Peyer's patch (tissue), 4 donors: ENCODE results near the gene CALCOCO1. TPM values are rescaled to one million over a fixed set of nuclear protein-coding genes. Genes with fewer than 3 reads are reported as not detected.
A peak's percentile ranks its signal among the peaks of the same experiment; 100 is the strongest.

Experiments used
- DNase-seq, 3 donors: peaks; one replicate each; pipeline ENCODE4 v3.0.0-alpha.2; 2017 to 2019
- H3K27ac ChIP-seq, 4 donors: fragments of 200-600 bp; sonication (generic); one replicate each; pipeline ENCODE4 v1.5.1; 2016 to 2019
- H3K27me3 ChIP-seq, 2 donors: fragments of 200-600 bp; sonication (generic); one replicate each; pipeline ENCODE4 v1.5.1; 2019
- H3K36me3 ChIP-seq, 3 donors: fragments of 200-600 bp; sonication (generic); one replicate each; pipeline ENCODE4 v1.5.1; 2016 to 2019
- H3K4me1 ChIP-seq, 4 donors: fragments of 200-600 bp; sonication (generic); one replicate each; pipeline ENCODE4 v1.5.1; 2016 to 2019
- H3K4me3 ChIP-seq, 4 donors: fragments of 200-600 bp; sonication (generic); 1 replicate in 3 of 4; 2 replicates in 1 of 4; pipeline ENCODE4 v1.5.1; 2016 to 2019; ENCODE audit warnings: mild to moderate bottlenecking in 1 of 4
- H3K9me3 ChIP-seq, 4 donors: fragments of 200-600 bp; sonication (generic); one replicate each; pipeline ENCODE4 v1.5.1; 2016 to 2019; ENCODE audit warnings: mild to moderate bottlenecking in 1 of 4
- POLR2A ChIP-seq, 2 donors: fragments of 450-650 bp; IDR thresholded peaks; one replicate each; pipeline ENCODE4 v1.5.1; 2017; ENCODE audit warnings: antibody characterized with exemption in 2 of 2, mild to moderate bottlenecking in 2 of 2, moderate library complexity in 2 of 2
- total RNA-seq, 4 donors: library from RNA; depleted of rRNA; stranded (reverse); fragments of >200 nt; gene quantifications; one replicate each; pipeline ENCODE4 v1.1.0, GENCODE V29; 2016
- TF ChIP-seq, protein P1 (sequence below), 6 experiments: fragments of 450-650 bp in 4 of 6; fragments of 200-600 bp in 2 of 6; sonication (generic) in 1 of 6; IDR thresholded peaks; one replicate each; pipeline ENCODE4 v1.5.1; 2017 to 2019; ENCODE audit warnings: antibody characterized with exemption in 6 of 6, mild to moderate bottlenecking in 3 of 6, moderate library complexity in 1 of 6

CALCOCO1 gene
- total RNA-seq, 4 donors from 2014 or later = 79.7 to 342 (median 175) TPM

DNA sequence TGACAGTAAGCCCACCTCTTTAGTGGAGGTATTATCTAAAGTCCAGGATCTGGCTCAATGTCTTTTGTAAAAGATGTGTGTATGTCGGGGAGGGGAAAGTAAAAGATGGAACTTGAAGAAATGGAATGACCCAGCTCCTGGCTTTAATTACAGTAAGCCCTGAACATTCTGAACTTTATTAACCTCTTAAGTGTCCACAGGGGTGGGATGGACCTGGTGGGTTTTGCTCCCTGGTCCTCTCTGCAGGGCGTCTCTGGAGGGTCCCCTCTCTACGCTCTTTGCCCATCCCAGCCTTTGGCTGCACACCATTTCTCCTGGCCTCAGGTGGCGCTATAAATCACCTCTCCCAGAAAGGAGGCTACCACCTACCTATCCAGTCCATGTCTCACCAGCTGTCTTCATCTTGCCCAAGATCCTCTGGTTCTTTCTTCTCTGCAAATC, 28.2 kb upstream of the CALCOCO1 start:
- H3K36me3 ChIP-seq = no peaks in the 10 kb centered on the region
- H3K9me3 ChIP-seq = no peaks in the 10 kb centered on the region
- no peak for TF ChIP-seq POLR2A (IDR thresholded peaks at IDR 0.05)
- TF ChIP-seq, protein P1, sequence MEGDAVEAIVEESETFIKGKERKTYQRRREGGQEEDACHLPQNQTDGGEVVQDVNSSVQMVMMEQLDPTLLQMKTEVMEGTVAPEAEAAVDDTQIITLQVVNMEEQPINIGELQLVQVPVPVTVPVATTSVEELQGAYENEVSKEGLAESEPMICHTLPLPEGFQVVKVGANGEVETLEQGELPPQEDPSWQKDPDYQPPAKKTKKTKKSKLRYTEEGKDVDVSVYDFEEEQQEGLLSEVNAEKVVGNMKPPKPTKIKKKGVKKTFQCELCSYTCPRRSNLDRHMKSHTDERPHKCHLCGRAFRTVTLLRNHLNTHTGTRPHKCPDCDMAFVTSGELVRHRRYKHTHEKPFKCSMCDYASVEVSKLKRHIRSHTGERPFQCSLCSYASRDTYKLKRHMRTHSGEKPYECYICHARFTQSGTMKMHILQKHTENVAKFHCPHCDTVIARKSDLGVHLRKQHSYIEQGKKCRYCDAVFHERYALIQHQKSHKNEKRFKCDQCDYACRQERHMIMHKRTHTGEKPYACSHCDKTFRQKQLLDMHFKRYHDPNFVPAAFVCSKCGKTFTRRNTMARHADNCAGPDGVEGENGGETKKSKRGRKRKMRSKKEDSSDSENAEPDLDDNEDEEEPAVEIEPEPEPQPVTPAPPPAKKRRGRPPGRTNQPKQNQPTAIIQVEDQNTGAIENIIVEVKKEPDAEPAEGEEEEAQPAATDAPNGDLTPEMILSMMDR (IDR thresholded peaks at IDR 0.05) = no peak
- H3K27ac ChIP-seq = peak overlapping the region in 1 of 4 donors; percentile 84
- DNase-seq = no peak
- peaks cover 0 to 26% (median 8%) of the 10 kb centered on the region in 4 donors for H3K4me1 ChIP-seq
- no peak overlapping the region for H3K4me3 ChIP-seq
- peaks cover 0 to 16% of the 10 kb centered on the region in 2 donors for H3K27me3 ChIP-seq

DNA sequence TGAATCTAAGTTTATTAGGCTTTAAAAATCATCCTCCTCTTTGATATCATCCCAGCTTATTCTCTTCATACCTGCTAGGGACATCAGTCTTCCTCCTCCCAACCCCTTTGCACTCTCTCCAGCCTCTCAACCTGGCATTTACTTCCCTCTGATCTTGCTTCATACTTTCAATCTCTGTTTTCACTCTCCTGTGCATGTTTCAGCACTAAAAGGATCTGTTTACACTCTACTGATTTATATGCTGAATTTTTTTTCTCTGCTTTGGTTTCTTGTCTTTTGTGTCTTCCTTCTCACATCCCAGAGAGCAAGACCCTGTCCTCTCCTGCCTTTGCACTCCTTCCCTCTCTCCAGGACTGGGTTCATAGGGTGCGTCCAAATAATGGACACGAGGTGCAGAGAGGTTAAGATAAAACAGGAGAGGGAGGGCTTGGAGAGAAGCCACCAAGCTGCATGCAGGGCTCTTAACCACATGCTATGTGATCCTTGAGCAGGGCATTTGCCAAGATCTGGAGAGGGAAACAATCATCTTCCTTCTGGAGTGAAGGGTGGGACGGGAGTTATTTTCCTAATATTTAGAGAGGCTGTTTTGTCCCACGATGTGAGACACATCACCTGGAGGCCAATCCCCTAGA, 27.5 kb upstream of the CALCOCO1 start:
- H3K27me3 ChIP-seq = peaks cover 0 to 16% of the 10 kb centered on the region in 2 donors
- no peaks in the 10 kb centered on the region for H3K9me3 ChIP-seq
- no peak for DNase-seq
- H3K4me1 ChIP-seq = peaks cover 0 to 26% (median 8%) of the 10 kb centered on the region in 4 donors
- TF ChIP-seq POLR2A (IDR thresholded peaks at IDR 0.05) = no peak
- TF ChIP-seq, protein P1 (IDR thresholded peaks at IDR 0.05) = no peak
- H3K36me3 ChIP-seq = no peaks in the 10 kb centered on the region
- peak overlapping the region in 1 of 4 donors; percentile 84 for H3K27ac ChIP-seq
- H3K4me3 ChIP-seq = no peak overlapping the region

DNA sequence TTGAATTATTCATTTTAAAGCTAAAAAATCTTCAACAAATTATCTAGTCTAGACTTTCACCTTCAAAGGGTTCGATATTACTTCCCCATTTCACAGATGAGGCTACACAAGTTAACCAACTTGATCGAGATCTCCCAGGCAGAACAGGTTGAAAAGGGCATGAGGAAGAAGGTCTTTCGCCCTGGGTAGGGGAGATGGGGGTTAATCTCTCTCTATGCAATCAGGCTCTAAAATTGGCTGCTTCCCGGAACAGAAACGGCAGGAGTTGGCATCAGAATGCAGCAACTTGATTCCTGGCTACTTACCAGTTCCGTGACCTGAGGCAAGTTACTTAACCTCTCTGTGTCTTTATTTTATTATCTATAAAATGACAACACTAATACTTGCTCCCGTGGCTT, 26.9 kb upstream of the CALCOCO1 start:
- Histone ChIP-seq H3K4me1 (peaks cover 0 to 26% (median 8%) of the 10 kb centered on the region in 4 donors), H3K27me3 (peaks cover 0 to 16% of the 10 kb centered on the region in 2 donors), H3K9me3 (no peaks in the 10 kb centered on the region), H3K36me3 (no peaks in the 10 kb centered on the region), H3K27ac (peak overlapping the region in 1 of 4 donors; percentile 84), H3K4me3 (no peak overlapping the region)
- DNase-seq = peak in 1 of 3 donors; percentile 39
- no peak for TF ChIP-seq POLR2A (IDR thresholded peaks at IDR 0.05)
- TF ChIP-seq, protein P1 (IDR thresholded peaks at IDR 0.05) = no peak

DNA sequence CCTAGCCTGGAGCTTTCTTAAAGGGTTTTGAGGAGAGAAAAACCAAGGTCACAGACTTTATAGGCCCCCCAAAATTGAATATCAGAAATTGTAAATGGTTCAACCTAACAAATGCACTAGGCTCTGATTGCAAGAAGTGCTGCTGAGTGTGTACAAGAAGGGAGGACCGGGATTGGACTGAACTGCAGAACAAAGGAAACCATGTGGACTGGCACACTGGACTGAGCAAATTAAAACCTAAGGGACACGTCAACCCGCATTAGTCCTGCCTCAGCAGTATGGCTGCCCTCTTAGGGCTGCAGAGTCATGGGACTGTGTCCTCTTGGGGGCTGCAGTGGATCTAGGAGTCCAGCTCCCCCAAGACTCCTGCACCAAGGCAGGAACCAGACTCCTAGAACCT, 25.4 kb upstream of the CALCOCO1 start:
- DNase-seq = no peak
- Histone ChIP-seq H3K9me3 (no peaks in the 10 kb centered on the region), H3K36me3 (no peaks in the 10 kb centered on the region), H3K4me1 (peaks cover 0 to 26% (median 8%) of the 10 kb centered on the region in 4 donors), H3K27ac (peak overlapping the region in 1 of 4 donors; percentile 84), H3K27me3 (peaks cover 0 to 16% of the 10 kb centered on the region in 2 donors), H3K4me3 (no peak overlapping the region)
- TF ChIP-seq POLR2A (IDR thresholded peaks at IDR 0.05) = no peak
- TF ChIP-seq, protein P1 (IDR thresholded peaks at IDR 0.05) = no peak

DNA sequence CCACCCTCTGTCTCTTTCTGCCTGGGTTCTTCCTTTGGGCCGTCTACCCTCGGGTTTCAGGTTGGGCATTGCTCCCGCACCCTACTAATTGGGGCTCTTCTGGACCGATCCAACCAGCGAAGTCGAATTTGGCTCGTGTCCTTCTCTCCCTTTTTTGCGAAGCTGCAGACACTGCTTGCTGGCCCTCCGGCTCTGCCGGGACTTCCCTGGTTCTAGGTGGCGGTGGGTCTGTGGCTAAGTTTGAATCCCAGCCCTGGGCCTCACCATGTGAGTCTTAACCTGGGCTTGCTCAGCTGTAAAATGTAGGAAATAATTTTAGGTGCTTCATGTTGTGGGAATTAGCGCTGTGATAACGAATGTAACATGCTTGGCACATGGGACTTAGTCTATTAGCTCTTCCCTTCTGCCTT, 24.9 kb upstream of the CALCOCO1 start:
- H3K4me3 ChIP-seq = peak overlapping the region; percentile 36 to 63 (median 57)
- peak overlapping the region in 3 of 4 donors; percentile 55 to 84 (median 65) for H3K27ac ChIP-seq
- peaks cover 0 to 16% of the 10 kb centered on the region in 2 donors for H3K27me3 ChIP-seq
- TF ChIP-seq, protein P1 (IDR thresholded peaks at IDR 0.05) = no peak
- TF ChIP-seq POLR2A (IDR thresholded peaks at IDR 0.05) = no peak
- no peaks in the 10 kb centered on the region for H3K36me3 ChIP-seq
- DNase-seq = no peak
- H3K4me1 ChIP-seq = peaks cover 0 to 26% (median 8%) of the 10 kb centered on the region in 4 donors
- no peaks in the 10 kb centered on the region for H3K9me3 ChIP-seq
